Erythroblast (primary cell): ENCODE results near the gene SCARB1.

ENCODE experiments used
- GATA1 ChIP-seq: IDR thresholded peaks from 2 replicates; pipeline ENCODE4 v1.6.1; 2011; ENCODE audit warnings: low read depth, mild to moderate bottlenecking, control low read depth, low read length, moderate library complexity
- POLR2A ChIP-seq: IDR thresholded peaks from 2 replicates; pipeline ENCODE4 v1.6.1; 2011; ENCODE audit warnings: mild to moderate bottlenecking, low read length

DNA sequence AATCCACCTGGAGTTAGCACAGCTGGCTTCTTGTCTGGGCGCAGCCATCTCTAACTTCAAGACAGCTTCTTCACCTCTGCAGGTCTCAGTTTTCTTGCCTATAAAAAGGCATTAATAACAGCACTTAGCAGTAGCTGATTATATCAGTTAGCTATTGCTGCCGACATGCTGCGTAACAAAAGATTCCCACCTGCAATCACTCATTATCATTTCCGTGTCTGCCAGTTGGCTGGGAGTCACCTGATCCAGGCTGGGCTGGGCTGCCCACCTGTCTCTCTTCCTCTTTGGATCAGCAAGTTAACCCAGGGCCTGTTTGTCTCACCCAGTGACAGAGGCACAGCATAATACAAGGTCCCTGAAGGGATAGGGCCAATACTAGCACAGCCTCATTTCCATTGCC is 109.7 kb downstream of the SCARB1 start:
- no peak for TF ChIP-seq POLR2A
- TF ChIP-seq GATA1: no peak
